B cell (primary cell): ENCODE results near the gene DENND5B. TPM values are rescaled to one million over a fixed set of nuclear protein-coding genes. Genes with fewer than 3 reads are reported as not detected.

Source experiments
- ATAC-seq: fragments of 200-7000 bp; cut with Tn5 transposase; one replicate; pipeline ENCODE4 v1.10.0; 2021; ENCODE audit warnings: low read depth, mild to moderate bottlenecking, moderate number of reproducible peaks, moderate library complexity
- CTCF ChIA-PET: fragments of 350-600 bp; sonication (Branson Sonifier 250); formaldehyde crosslinking; loops from one replicate; lab custom pipeline; 2021; ENCODE audit warnings: antibody characterized with exemption, inconsistent platforms; lab: Charles Lee
- POLR2A ChIA-PET: fragments of 350-600 bp; sonication (Branson Sonifier 250); formaldehyde crosslinking; loops from one replicate; lab custom pipeline; 2021; ENCODE audit warnings: antibody characterized with exemption; lab: Charles Lee
- DNase-seq: peaks from one replicate; pipeline ENCODE4 v3.0.0; 2013
- H2AFZ ChIP-seq: 2 replicates; pipeline ENCODE4 v1.6.1; 2012; ENCODE audit warnings: mild to moderate bottlenecking, low read depth, low read length; ENCODE audit not compliant: insufficient read depth, poor library complexity, severe bottlenecking
- H3K27ac ChIP-seq, 2 donors: 1 replicate in 1 of 2; 2 replicates in 1 of 2; pipeline ENCODE4 v1.5.1; 2012 to 2013; ENCODE audit warnings: low read length in 2 of 2, mild to moderate bottlenecking in 2 of 2, moderate library complexity in 1 of 2
- H3K27me3 ChIP-seq, 4 experiments: fragments of 200-600 bp in 1 of 4; sonication (generic) in 1 of 4; replicated peaks in 1 of 4; 1 replicate in 2 of 4; 2 replicates in 2 of 4; pipeline versions ENCODE4 v1.6.1 to v1.7.0; 2013 to 2016; ENCODE audit warnings: low read length in 3 of 4, mild to moderate bottlenecking in 2 of 4, mixed read lengths in 1 of 4, moderate library complexity in 1 of 4; ENCODE audit not compliant: insufficient read depth in 4 of 4, control insufficient read depth in 3 of 4; ENCODE audit errors: control extremely low read depth in 1 of 4
- H3K36me3 ChIP-seq, 2 experiments: replicated peaks in 1 of 2; 1 replicate in 1 of 2; 2 replicates in 1 of 2; pipeline versions ENCODE4 v1.6.1 to v1.7.1; 2013; ENCODE audit warnings: low read length in 1 of 2; ENCODE audit not compliant: insufficient read depth in 2 of 2, control insufficient read depth in 1 of 2; ENCODE audit errors: control extremely low read depth in 1 of 2, extremely low read depth in 1 of 2
- H3K4me1 ChIP-seq, 2 donors: fragments of 200-600 bp in 1 of 2; sonication (generic) in 1 of 2; 1 replicate in 1 of 2; 2 replicates in 1 of 2; pipeline versions ENCODE4 v1.5.1 to v1.6.1; 2013 to 2017; ENCODE audit warnings: low read length in 2 of 2; ENCODE audit not compliant: control insufficient read depth in 2 of 2, insufficient read depth in 2 of 2
- H3K4me2 ChIP-seq: replicated peaks from 2 replicates; pipeline ENCODE3; 2012; ENCODE audit warnings: mild to moderate bottlenecking, low read depth, low read length; ENCODE audit not compliant: poor library complexity, severe bottlenecking
- H3K4me3 ChIP-seq, 5 experiments: fragments of 200-600 bp in 1 of 5; sonication (generic) in 1 of 5; 1 replicate in 3 of 5; 2 replicates in 2 of 5; pipeline versions ENCODE4 v1.5.1 to v1.7.0; 2011 to 2016; ENCODE audit warnings: low read length in 4 of 5, mild to moderate bottlenecking in 4 of 5, low read depth in 2 of 5, control low read depth in 1 of 5, moderate library complexity in 1 of 5; ENCODE audit not compliant: insufficient read depth in 1 of 5; ENCODE audit errors: control extremely low read depth in 1 of 5, extremely low read depth in 1 of 5
- H3K79me2 ChIP-seq: fragments of 200-600 bp; sonication (generic); one replicate; pipeline ENCODE4 v1.6.0; 2016; ENCODE audit warnings: low read length; ENCODE audit not compliant: control insufficient read depth, insufficient read depth
- H3K9ac ChIP-seq: fragments of 200-600 bp; sonication (generic); 2 replicates; pipeline ENCODE4 v1.6.1; 2017; ENCODE audit warnings: mild to moderate bottlenecking, low read length, moderate library complexity
- H3K9me3 ChIP-seq, 3 donors: one replicate each; pipeline versions ENCODE4 v1.6.1 to v1.7.1; 2013; ENCODE audit warnings: low read length in 2 of 3; ENCODE audit not compliant: control insufficient read depth in 2 of 3, insufficient read depth in 1 of 3; ENCODE audit errors: control extremely low read depth in 1 of 3
- H4K20me1 ChIP-seq: 2 replicates; pipeline ENCODE4 v1.6.0; 2012; ENCODE audit warnings: mild to moderate bottlenecking, low read length; ENCODE audit not compliant: insufficient read depth, control insufficient read depth, poor library complexity, severe bottlenecking
- H3K27ac Mint-ChIP-seq: one replicate; pipeline ENCODE4 v1.8.0; 2021; ENCODE audit warnings: mixed read lengths
- H3K27me3 Mint-ChIP-seq: one replicate; pipeline ENCODE4 v1.8.0; 2021; ENCODE audit warnings: mixed read lengths
- H3K4me1 Mint-ChIP-seq: one replicate; pipeline ENCODE4 v1.8.0; 2021; ENCODE audit warnings: mixed read lengths
- H3K4me3 Mint-ChIP-seq: one replicate; pipeline ENCODE4 v1.8.0; 2021; ENCODE audit warnings: mixed read lengths
- H3K9me3 Mint-ChIP-seq: one replicate; pipeline ENCODE4 v1.8.0; 2022; ENCODE audit warnings: mixed read lengths; ENCODE audit not compliant: insufficient read depth
- CTCF ChIP-seq: fragments of 200-600 bp; IDR thresholded peaks from one replicate; pipeline ENCODE4 v1.8.0; 2022; ENCODE audit warnings: antibody characterized with exemption, mild to moderate bottlenecking
- EZH2 ChIP-seq: IDR thresholded peaks from 2 replicates; pipeline ENCODE4 v1.6.1; 2012; ENCODE audit warnings: borderline replicate concordance, low read depth, mild to moderate bottlenecking, moderate library complexity, low read length; ENCODE audit not compliant: insufficient read depth, poor library complexity, severe bottlenecking
- WGBS: methylation state at CpG from one replicate; pipeline ENCODE4 v1.1.5; 2013; ENCODE audit warnings: missing lambda C conversion rate; ENCODE audit not compliant: insufficient coverage; 5-methylcytosine and 5-hydroxymethylcytosine counted together
- intact Hi-C: fragments of 100-400 bp; cut with micrococcal nuclease; formaldehyde crosslinking; loops from one replicate; pipeline ENCODE4 v1.10.0; 2022
- polyA plus RNA-seq: library from polyadenylated mRNA; depleted of rRNA; stranded (reverse); fragments of >200 nt; gene quantifications from 2 replicates; pipeline ENCODE4 v1.2.3, GENCODE V29; 2012
- total RNA-seq, 2 donors: library from RNA; stranded (reverse); fragments of 120-200 nt in 1 of 2; gene quantifications; 1 replicate in 1 of 2; 2 replicates in 1 of 2; pipeline versions ENCODE4 v1.2.3 to v1.2.4, GENCODE V29; 2013 to 2022

Gene DENND5B
- total and polyA plus RNA-seq, 2 donors (not counting 1 experiment from before 2014, with no cell fraction given): 18.7 to 55.3 TPM

- ChIA-PET POLR2A (no interaction called here), CTCF (interaction anchor here (0.7 kb wide), 1 partner anchor 36 kb away, joined by 4 read pairs; no protein-coding TSS in a partner anchor)
- no peaks in the 10 kb centered on the region for H3K9me3 Mint-ChIP-seq
- H2AFZ ChIP-seq: no peak overlapping the region
- H4K20me1 ChIP-seq: no peaks in the 10 kb centered on the region
- TF ChIP-seq CTCF (no peak), EZH2 (no peak)
- H3K9me3 ChIP-seq: peaks cover 0 to 10% (median 0%) of the 10 kb centered on the region in 3 donors
- no peak overlapping the region for H3K4me3 ChIP-seq
- H3K27ac ChIP-seq: no peak overlapping the region
- no peak overlapping the region for H3K27ac Mint-ChIP-seq
- no peak for DNase-seq
- no peak overlapping the region for H3K4me3 Mint-ChIP-seq
- no peaks in the 10 kb centered on the region for H3K27me3 ChIP-seq
- H3K27me3 Mint-ChIP-seq: no peaks in the 10 kb centered on the region
- H3K36me3 ChIP-seq: peaks cover 0 to 20% of the 10 kb centered on the region in 2 experiments
- H3K79me2 ChIP-seq: no peaks in the 10 kb centered on the region
- no peak overlapping the region for H3K4me2 ChIP-seq
- no peaks in the 10 kb centered on the region for H3K4me1 ChIP-seq
- ATAC-seq: no peak
- intact Hi-C loops: no loop called here
- H3K4me1 Mint-ChIP-seq: no peaks in the 10 kb centered on the region
- WGBS: 100% methylated on average over 1 of the region's 4 CpGs
- no peak overlapping the region for H3K9ac ChIP-seq
Measured at GRCh38 chr12:31440134-31440533, 150.8 kb downstream of the DENND5B start.

DNA sequence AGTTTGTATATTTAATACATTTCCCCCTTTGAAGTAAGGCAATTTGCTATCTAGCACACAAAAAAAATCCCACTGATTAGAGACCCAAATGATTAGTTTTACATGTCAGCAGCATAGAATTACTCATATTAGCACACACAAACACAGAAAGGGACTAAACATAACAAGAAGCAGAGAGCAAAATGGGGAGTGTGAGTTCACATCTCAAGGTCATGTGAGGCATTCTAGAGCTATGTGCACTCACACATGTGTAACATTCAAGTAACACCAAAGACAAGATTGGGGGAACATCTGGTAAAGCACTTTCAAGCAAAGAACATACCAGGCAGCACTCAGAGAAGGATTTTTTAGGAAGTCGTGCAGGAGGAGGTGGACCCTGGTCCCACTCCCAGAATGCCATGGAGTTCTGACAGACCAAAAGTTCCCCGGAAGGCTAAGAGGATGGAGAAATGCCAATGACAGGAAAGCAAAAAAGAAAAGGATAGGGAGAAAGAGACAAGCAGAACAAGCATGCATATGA, 159.2 kb downstream of the DENND5B start:
- H3K27me3 ChIP-seq: no peaks in the 10 kb centered on the region
- ChIA-PET CTCF (no interaction called here), POLR2A (no interaction called here)
- H3K4me1 ChIP-seq: no peaks in the 10 kb centered on the region
- ATAC-seq: no peak
- no peak overlapping the region for H3K27ac ChIP-seq
- WGBS: 100% methylated on average over 1 of the region's 2 CpGs
- no peak overlapping the region for H3K4me2 ChIP-seq
- intact Hi-C loops: no loop called here
- H2AFZ ChIP-seq: no peak overlapping the region
- H3K36me3 ChIP-seq: peaks cover 0 to 6% of the 10 kb centered on the region in 2 experiments
- no peak for TF ChIP-seq EZH2
- TF ChIP-seq CTCF: no peak
- no peak overlapping the region for H3K4me3 Mint-ChIP-seq
- H3K4me3 ChIP-seq: no peak overlapping the region
- no peaks in the 10 kb centered on the region for H4K20me1 ChIP-seq
- no peaks in the 10 kb centered on the region for H3K9me3 Mint-ChIP-seq
- DNase-seq: no peak
- H3K27me3 Mint-ChIP-seq: no peaks in the 10 kb centered on the region
- no peaks in the 10 kb centered on the region for H3K9me3 ChIP-seq
- no peaks in the 10 kb centered on the region for H3K79me2 ChIP-seq
- no peaks in the 10 kb centered on the region for H3K4me1 Mint-ChIP-seq
- H3K27ac Mint-ChIP-seq: no peak overlapping the region
- no peak overlapping the region for H3K9ac ChIP-seq
